RWPE2 (cell line): Measurements from ENCODE around the gene KLF2.

ENCODE experiments used
- ATAC-seq: fragments of 200-7000 bp; cut with Tn5 transposase; 3 replicates; pipeline ENCODE4 v1.9.1; 2021; ENCODE audit warnings: low read depth
- DNase-seq: peaks from one replicate; pipeline ENCODE4 v3.0.0-alpha.2; 2020; ENCODE audit warnings: low spot score
- H3K27ac ChIP-seq: fragments of 450-650 bp; 2 replicates; pipeline ENCODE4 v1.5.1; 2017; ENCODE audit warnings: mild to moderate bottlenecking; ENCODE audit not compliant: poor library complexity, severe bottlenecking
- H3K27me3 ChIP-seq: fragments of 250-450 bp; sonication (Bioruptor Pico); 2 replicates; pipeline ENCODE4 v1.5.1; 2021; ENCODE audit warnings: mild to moderate bottlenecking, moderate library complexity; ENCODE audit not compliant: insufficient read depth, poor library complexity, severe bottlenecking
- H3K36me3 ChIP-seq: fragments of 250-450 bp; sonication (Bioruptor Pico); 2 replicates; pipeline ENCODE4 v1.5.1; 2020; ENCODE audit warnings: low read depth, mild to moderate bottlenecking, moderate library complexity
- H3K4me1 ChIP-seq: fragments of 250-450 bp; sonication (Bioruptor Pico); 2 replicates; pipeline ENCODE4 v1.5.1; 2021; ENCODE audit warnings: mild to moderate bottlenecking, moderate library complexity; ENCODE audit not compliant: insufficient read depth, poor library complexity, severe bottlenecking
- H3K4me3 ChIP-seq: fragments of 250-450 bp; sonication (Bioruptor Pico); 2 replicates; pipeline ENCODE4 v1.5.1; 2021; ENCODE audit warnings: mild to moderate bottlenecking, moderate library complexity; ENCODE audit not compliant: severe bottlenecking
- H3K9me3 ChIP-seq: fragments of 250-450 bp; sonication (Bioruptor Pico); 2 replicates; pipeline ENCODE4 v1.5.1; 2021; ENCODE audit warnings: mild to moderate bottlenecking, moderate library complexity; ENCODE audit not compliant: severe bottlenecking
- CTCF ChIP-seq: fragments of 450-650 bp; IDR thresholded peaks from one replicate; pipeline ENCODE4 v1.5.1; 2017; ENCODE audit warnings: mild to moderate bottlenecking, moderate library complexity; ENCODE audit not compliant: poor library complexity, severe bottlenecking

The KLF2 gene

GRCh38 chr19:16334411-16334810 lies 9.8 kb downstream of the KLF2 start:
- no peak overlapping the region for H3K27ac ChIP-seq
- no peak overlapping the region for H3K4me3 ChIP-seq
- H3K36me3 ChIP-seq, result no peaks in the 10 kb centered on the region
- ATAC-seq (no peak), DNase-seq (no peak)
- no peak for TF ChIP-seq CTCF
- H3K9me3 ChIP-seq, result no peaks in the 10 kb centered on the region
- peaks cover 7% of the 10 kb centered on the region for H3K4me1 ChIP-seq
- H3K27me3 ChIP-seq, result no peaks in the 10 kb centered on the region

- Histone ChIP-seq H3K27ac (no peak overlapping the region), H3K4me3 (no peak overlapping the region), H3K9me3 (no peaks in the 10 kb centered on the region), H3K36me3 (no peaks in the 10 kb centered on the region), H3K4me1 (peaks cover 6% of the 10 kb centered on the region), H3K27me3 (no peaks in the 10 kb centered on the region)
- no peak for TF ChIP-seq CTCF
- DNase-seq (no peak), ATAC-seq (no peak)
Observed at GRCh38 chr19:16335226-16335625, 10.6 kb downstream of the KLF2 start.

GRCh38 chr19:16336571-16336970 lies 11.9 kb downstream of the KLF2 start:
- no peaks in the 10 kb centered on the region for H3K9me3 ChIP-seq
- ATAC-seq, result no peak
- no peaks in the 10 kb centered on the region for H3K27me3 ChIP-seq
- no peak overlapping the region for H3K4me3 ChIP-seq
- TF ChIP-seq CTCF, result no peak
- DNase-seq, result no peak
- H3K27ac ChIP-seq, result no peak overlapping the region
- peaks cover 5% of the 10 kb centered on the region for H3K4me1 ChIP-seq
- no peaks in the 10 kb centered on the region for H3K36me3 ChIP-seq

GRCh38 chr19:16337809-16338469 lies 13.3 kb downstream of the KLF2 start:
- H3K4me1 ChIP-seq, result peaks cover 5% of the 10 kb centered on the region
- H3K27me3 ChIP-seq, result no peaks in the 10 kb centered on the region
- no peak overlapping the region for H3K27ac ChIP-seq
- H3K4me3 ChIP-seq, result no peak overlapping the region
- no peaks in the 10 kb centered on the region for H3K36me3 ChIP-seq
- no peak for ATAC-seq
- no peak for DNase-seq
- H3K9me3 ChIP-seq, result no peaks in the 10 kb centered on the region
- TF ChIP-seq CTCF, result no peak
